B cell (primary cell): ENCODE measurements around the gene RGS2. TPM values are rescaled to one million over a fixed set of nuclear protein-coding genes. Genes with fewer than 3 reads are reported as not detected.

Experiments used
- ATAC-seq: fragments of 200-7000 bp; cut with Tn5 transposase; one replicate; pipeline ENCODE4 v1.10.0; 2021; ENCODE audit warnings: low read depth, mild to moderate bottlenecking, moderate number of reproducible peaks, moderate library complexity
- CTCF ChIA-PET: fragments of 350-600 bp; sonication (Branson Sonifier 250); formaldehyde crosslinking; loops from one replicate; lab custom pipeline; 2021; ENCODE audit warnings: antibody characterized with exemption, inconsistent platforms; lab: Charles Lee
- POLR2A ChIA-PET: fragments of 350-600 bp; sonication (Branson Sonifier 250); formaldehyde crosslinking; loops from one replicate; lab custom pipeline; 2021; ENCODE audit warnings: antibody characterized with exemption; lab: Charles Lee
- DNase-seq: peaks from one replicate; pipeline ENCODE4 v3.0.0; 2013
- H2AFZ ChIP-seq: 2 replicates; pipeline ENCODE4 v1.6.1; 2012; ENCODE audit warnings: mild to moderate bottlenecking, low read depth, low read length; ENCODE audit not compliant: insufficient read depth, poor library complexity, severe bottlenecking
- H3K27ac ChIP-seq, 2 donors: 1 replicate in 1 of 2; 2 replicates in 1 of 2; pipeline ENCODE4 v1.5.1; 2012 to 2013; ENCODE audit warnings: low read length in 2 of 2, mild to moderate bottlenecking in 2 of 2, moderate library complexity in 1 of 2
- H3K27me3 ChIP-seq, 4 experiments: fragments of 200-600 bp in 1 of 4; sonication (generic) in 1 of 4; replicated peaks in 1 of 4; 1 replicate in 2 of 4; 2 replicates in 2 of 4; pipeline versions ENCODE4 v1.6.1 to v1.7.0; 2013 to 2016; ENCODE audit warnings: low read length in 3 of 4, mild to moderate bottlenecking in 2 of 4, mixed read lengths in 1 of 4, moderate library complexity in 1 of 4; ENCODE audit not compliant: insufficient read depth in 4 of 4, control insufficient read depth in 3 of 4; ENCODE audit errors: control extremely low read depth in 1 of 4
- H3K36me3 ChIP-seq, 2 experiments: replicated peaks in 1 of 2; 1 replicate in 1 of 2; 2 replicates in 1 of 2; pipeline versions ENCODE4 v1.6.1 to v1.7.1; 2013; ENCODE audit warnings: low read length in 1 of 2; ENCODE audit not compliant: insufficient read depth in 2 of 2, control insufficient read depth in 1 of 2; ENCODE audit errors: control extremely low read depth in 1 of 2, extremely low read depth in 1 of 2
- H3K4me1 ChIP-seq, 2 donors: fragments of 200-600 bp in 1 of 2; sonication (generic) in 1 of 2; 1 replicate in 1 of 2; 2 replicates in 1 of 2; pipeline versions ENCODE4 v1.5.1 to v1.6.1; 2013 to 2017; ENCODE audit warnings: low read length in 2 of 2; ENCODE audit not compliant: control insufficient read depth in 2 of 2, insufficient read depth in 2 of 2
- H3K4me2 ChIP-seq: replicated peaks from 2 replicates; pipeline ENCODE3; 2012; ENCODE audit warnings: mild to moderate bottlenecking, low read depth, low read length; ENCODE audit not compliant: poor library complexity, severe bottlenecking
- H3K4me3 ChIP-seq, 5 experiments: fragments of 200-600 bp in 1 of 5; sonication (generic) in 1 of 5; 1 replicate in 3 of 5; 2 replicates in 2 of 5; pipeline versions ENCODE4 v1.5.1 to v1.7.0; 2011 to 2016; ENCODE audit warnings: low read length in 4 of 5, mild to moderate bottlenecking in 4 of 5, low read depth in 2 of 5, control low read depth in 1 of 5, moderate library complexity in 1 of 5; ENCODE audit not compliant: insufficient read depth in 1 of 5; ENCODE audit errors: control extremely low read depth in 1 of 5, extremely low read depth in 1 of 5
- H3K79me2 ChIP-seq: fragments of 200-600 bp; sonication (generic); one replicate; pipeline ENCODE4 v1.6.0; 2016; ENCODE audit warnings: low read length; ENCODE audit not compliant: control insufficient read depth, insufficient read depth
- H3K9ac ChIP-seq: fragments of 200-600 bp; sonication (generic); 2 replicates; pipeline ENCODE4 v1.6.1; 2017; ENCODE audit warnings: mild to moderate bottlenecking, low read length, moderate library complexity
- H3K9me3 ChIP-seq, 3 donors: one replicate each; pipeline versions ENCODE4 v1.6.1 to v1.7.1; 2013; ENCODE audit warnings: low read length in 2 of 3; ENCODE audit not compliant: control insufficient read depth in 2 of 3, insufficient read depth in 1 of 3; ENCODE audit errors: control extremely low read depth in 1 of 3
- H4K20me1 ChIP-seq: 2 replicates; pipeline ENCODE4 v1.6.0; 2012; ENCODE audit warnings: mild to moderate bottlenecking, low read length; ENCODE audit not compliant: insufficient read depth, control insufficient read depth, poor library complexity, severe bottlenecking
- H3K27ac Mint-ChIP-seq: one replicate; pipeline ENCODE4 v1.8.0; 2021; ENCODE audit warnings: mixed read lengths
- H3K27me3 Mint-ChIP-seq: one replicate; pipeline ENCODE4 v1.8.0; 2021; ENCODE audit warnings: mixed read lengths
- H3K4me1 Mint-ChIP-seq: one replicate; pipeline ENCODE4 v1.8.0; 2021; ENCODE audit warnings: mixed read lengths
- H3K4me3 Mint-ChIP-seq: one replicate; pipeline ENCODE4 v1.8.0; 2021; ENCODE audit warnings: mixed read lengths
- H3K9me3 Mint-ChIP-seq: one replicate; pipeline ENCODE4 v1.8.0; 2022; ENCODE audit warnings: mixed read lengths; ENCODE audit not compliant: insufficient read depth
- CTCF ChIP-seq: fragments of 200-600 bp; IDR thresholded peaks from one replicate; pipeline ENCODE4 v1.8.0; 2022; ENCODE audit warnings: antibody characterized with exemption, mild to moderate bottlenecking
- EZH2 ChIP-seq: IDR thresholded peaks from 2 replicates; pipeline ENCODE4 v1.6.1; 2012; ENCODE audit warnings: borderline replicate concordance, low read depth, mild to moderate bottlenecking, moderate library complexity, low read length; ENCODE audit not compliant: insufficient read depth, poor library complexity, severe bottlenecking
- WGBS: methylation state at CpG from one replicate; pipeline ENCODE4 v1.1.5; 2013; ENCODE audit warnings: missing lambda C conversion rate; ENCODE audit not compliant: insufficient coverage; 5-methylcytosine and 5-hydroxymethylcytosine counted together
- intact Hi-C: fragments of 100-400 bp; cut with micrococcal nuclease; formaldehyde crosslinking; loops from one replicate; pipeline ENCODE4 v1.10.0; 2022
- polyA plus RNA-seq: library from polyadenylated mRNA; depleted of rRNA; stranded (reverse); fragments of >200 nt; gene quantifications from 2 replicates; pipeline ENCODE4 v1.2.3, GENCODE V29; 2012
- total RNA-seq, 2 donors: library from RNA; stranded (reverse); fragments of 120-200 nt in 1 of 2; gene quantifications; 1 replicate in 1 of 2; 2 replicates in 1 of 2; pipeline versions ENCODE4 v1.2.3 to v1.2.4, GENCODE V29; 2013 to 2022

The RGS2 gene
- total and polyA plus RNA-seq, 2 donors (not counting 1 experiment from before 2014, with no cell fraction given), result 232 to 247 TPM

- Mint-ChIP-seq H3K27me3 (peaks cover 22% of the 10 kb centered on the region), H3K4me1 (no peaks in the 10 kb centered on the region), H3K27ac (no peak overlapping the region), H3K9me3 (no peaks in the 10 kb centered on the region), H3K4me3 (no peak overlapping the region)
- intact Hi-C loops, result no loop called here
- no peak for ATAC-seq
- H3K9ac ChIP-seq, result no peak overlapping the region
- no peak for TF ChIP-seq EZH2
- TF ChIP-seq CTCF, result no peak
- no peaks in the 10 kb centered on the region for H3K4me1 ChIP-seq
- no CpG with 5 or more reads among the region's 1 CpG for WGBS
- H3K9me3 ChIP-seq, result no peaks in the 10 kb centered on the region
- DNase-seq, result no peak
- no peaks in the 10 kb centered on the region for H4K20me1 ChIP-seq
- H3K36me3 ChIP-seq, result no peaks in the 10 kb centered on the region
- no peak overlapping the region for H3K4me2 ChIP-seq
- no peak overlapping the region for H2AFZ ChIP-seq
- ChIA-PET POLR2A (no interaction called here), CTCF (no interaction called here)
- H3K27ac ChIP-seq, result no peak overlapping the region
- no peaks in the 10 kb centered on the region for H3K79me2 ChIP-seq
- no peaks in the 10 kb centered on the region for H3K27me3 ChIP-seq
- no peak overlapping the region for H3K4me3 ChIP-seq
Measured at GRCh38 chr1:192844360-192844759, 35.5 kb downstream of the RGS2 start.

GRCh38 chr1:192846950-192847349 lies 38.1 kb downstream of the RGS2 start:
- no peaks in the 10 kb centered on the region for H3K36me3 ChIP-seq
- H3K27ac Mint-ChIP-seq, result no peak overlapping the region
- ATAC-seq (no peak), DNase-seq (no peak)
- no peak overlapping the region for H3K27ac ChIP-seq
- H2AFZ ChIP-seq, result no peak overlapping the region
- 100% methylated on average over 1 of the region's 2 CpGs for WGBS
- no peaks in the 10 kb centered on the region for H3K9me3 ChIP-seq
- intact Hi-C loops, result no loop called here
- no peaks in the 10 kb centered on the region for H3K79me2 ChIP-seq
- TF ChIP-seq CTCF (no peak), EZH2 (no peak)
- H3K9me3 Mint-ChIP-seq, result no peaks in the 10 kb centered on the region
- POLR2A ChIA-PET, result no interaction called here
- H3K4me2 ChIP-seq, result no peak overlapping the region
- no peak overlapping the region for H3K9ac ChIP-seq
- H3K4me3 Mint-ChIP-seq, result no peak overlapping the region
- H3K4me3 ChIP-seq, result no peak overlapping the region
- no peaks in the 10 kb centered on the region for H3K4me1 ChIP-seq
- no peaks in the 10 kb centered on the region for H3K4me1 Mint-ChIP-seq
- CTCF ChIA-PET, result no interaction called here
- peaks cover 22% of the 10 kb centered on the region for H3K27me3 Mint-ChIP-seq
- no peaks in the 10 kb centered on the region for H4K20me1 ChIP-seq
- no peaks in the 10 kb centered on the region for H3K27me3 ChIP-seq
